Karpas-422 (cell line): ENCODE results near the gene ABCA13. TPM values are rescaled to one million over a fixed set of nuclear protein-coding genes. Genes with fewer than 3 reads are reported as not detected.

Experiments used
- DNase-seq: peaks from one replicate; pipeline ENCODE4 v3.0.0-alpha.2; 2015
- H2AFZ ChIP-seq: fragments of 200-600 bp; sonication (generic); 2 replicates; pipeline ENCODE4 v1.6.1; 2014; ENCODE audit warnings: antibody characterized with exemption, low read length, mixed read lengths
- H3K27ac ChIP-seq: fragments of 200-600 bp; sonication (generic); 2 replicates; pipeline ENCODE4 v1.5.1; 2014; ENCODE audit warnings: mild to moderate bottlenecking, low read length, moderate library complexity
- H3K27me3 ChIP-seq: fragments of 200-600 bp; sonication (generic); 2 replicates; pipeline ENCODE4 v1.6.1; 2014; ENCODE audit warnings: low read length, mixed read lengths
- H3K36me3 ChIP-seq: fragments of 200-600 bp; sonication (generic); 2 replicates; pipeline ENCODE4 v1.6.1; 2014; ENCODE audit warnings: low read length, mixed read lengths; ENCODE audit not compliant: insufficient read depth
- H3K4me1 ChIP-seq: fragments of 200-600 bp; sonication (generic); 2 replicates; pipeline ENCODE4 v1.6.1; 2014; ENCODE audit warnings: mild to moderate bottlenecking, low read length, mixed read lengths
- H3K4me2 ChIP-seq: fragments of 200-600 bp; sonication (generic); 2 replicates; pipeline ENCODE4 v1.6.1; 2014; ENCODE audit warnings: low read length, low read depth, mild to moderate bottlenecking; ENCODE audit not compliant: poor library complexity, severe bottlenecking
- H3K4me3 ChIP-seq: fragments of 200-600 bp; sonication (generic); 2 replicates; pipeline ENCODE4 v1.5.1; 2014; ENCODE audit warnings: mild to moderate bottlenecking, antibody characterized with exemption, low read length, mixed read lengths
- H3K79me2 ChIP-seq: fragments of 200-600 bp; sonication (generic); 2 replicates; pipeline ENCODE4 v1.6.1; 2014; ENCODE audit warnings: mild to moderate bottlenecking, low read length, mixed read lengths
- H3K9ac ChIP-seq: fragments of 200-600 bp; sonication (generic); 2 replicates; pipeline ENCODE4 v1.6.0; 2014; ENCODE audit warnings: low read length
- H3K9me2 ChIP-seq: fragments of 200-600 bp; sonication (generic), shearing (Covaris generic); replicated peaks from 2 replicates; pipeline ENCODE4 v1.6.0; 2014; ENCODE audit warnings: mild to moderate bottlenecking, low read length, moderate library complexity; ENCODE audit not compliant: insufficient read depth
- H3K9me3 ChIP-seq: fragments of 300-700, 200-600 bp; sonication (generic); 2 replicates; pipeline ENCODE4 v1.6.1; 2014; ENCODE audit warnings: low read length, mixed read lengths
- H4K20me1 ChIP-seq: fragments of 200-600 bp; sonication (generic); 2 replicates; pipeline ENCODE4 v1.6.1; 2014; ENCODE audit warnings: mild to moderate bottlenecking, antibody characterized with exemption, low read length, low read depth; ENCODE audit not compliant: insufficient read depth
- total RNA-seq: library from RNA; depleted of rRNA; stranded (reverse); fragments of >200 nt; shearing (Covaris generic); gene quantifications from 2 replicates; pipeline ENCODE4 v1.2.3, GENCODE V29; 2014; ENCODE audit warnings: low replicate concordance

Gene ABCA13
- total RNA-seq, 1 experiment from 2014 or later, result not detected

DNA sequence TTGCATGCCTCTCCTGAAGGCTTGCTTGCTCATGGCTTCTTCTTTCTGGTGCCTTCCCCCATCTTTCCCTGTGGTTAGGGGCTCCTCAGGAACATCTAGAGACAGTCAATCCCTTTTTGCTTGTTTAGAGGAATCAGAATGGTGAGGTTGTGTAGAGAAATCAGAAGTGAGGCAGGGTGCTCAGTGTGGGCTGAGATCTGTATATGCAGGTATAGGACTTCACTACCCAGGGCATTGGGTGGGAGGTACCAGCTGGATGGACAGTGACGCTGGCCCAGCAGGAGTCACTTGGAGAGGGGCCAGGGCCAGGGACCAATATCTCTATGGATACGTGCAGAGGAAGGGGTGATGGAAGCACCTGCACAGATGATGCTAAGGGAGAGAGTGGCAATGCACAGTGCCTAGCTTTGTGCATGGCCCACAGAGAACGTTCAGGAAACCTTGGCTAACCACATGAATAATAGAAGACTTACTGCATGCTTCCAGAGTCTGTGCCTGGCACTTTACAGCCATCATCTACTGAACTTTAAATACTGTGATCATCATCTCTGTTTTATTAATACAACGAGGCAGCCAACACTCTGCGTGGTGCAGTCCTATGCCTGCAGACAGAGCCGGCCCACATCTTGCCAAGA lies 255.2 kb downstream of the ABCA13 start:
- Histone ChIP-seq H3K4me3 (no peak overlapping the region), H3K9ac (no peak overlapping the region), H4K20me1 (no peaks in the 10 kb centered on the region), H3K27ac (no peak overlapping the region), H2AFZ (no peak overlapping the region), H3K4me2 (peak overlapping the region; percentile 79), H3K27me3 (no peaks in the 10 kb centered on the region), H3K79me2 (no peaks in the 10 kb centered on the region), H3K4me1 (peaks cover 31% of the 10 kb centered on the region), H3K9me3 (no peaks in the 10 kb centered on the region), H3K36me3 (no peaks in the 10 kb centered on the region), H3K9me2 (no peaks in the 10 kb centered on the region)
- no peak for DNase-seq

GRCh38 chr7:48426966-48427555 lies 255.8 kb downstream of the ABCA13 start:
- Histone ChIP-seq H3K27me3 (no peaks in the 10 kb centered on the region), H3K27ac (no peak overlapping the region), H4K20me1 (no peaks in the 10 kb centered on the region), H3K4me1 (peaks cover 31% of the 10 kb centered on the region), H3K4me2 (peak overlapping the region; percentile 79), H3K4me3 (peak overlapping the region; percentile 5; the same call in 1 of the 2 replicates), H2AFZ (no peak overlapping the region), H3K9me3 (no peaks in the 10 kb centered on the region), H3K36me3 (no peaks in the 10 kb centered on the region), H3K9me2 (no peaks in the 10 kb centered on the region), H3K79me2 (no peaks in the 10 kb centered on the region), H3K9ac (no peak overlapping the region)
- peak; percentile 71 for DNase-seq

- H3K36me3 ChIP-seq, result no peaks in the 10 kb centered on the region
- H3K9me2 ChIP-seq, result no peaks in the 10 kb centered on the region
- H2AFZ ChIP-seq, result no peak overlapping the region
- DNase-seq, result no peak
- H3K27ac ChIP-seq, result no peak overlapping the region
- no peaks in the 10 kb centered on the region for H3K27me3 ChIP-seq
- H3K9me3 ChIP-seq, result no peaks in the 10 kb centered on the region
- peaks cover 31% of the 10 kb centered on the region for H3K4me1 ChIP-seq
- H3K9ac ChIP-seq, result no peak overlapping the region
- H4K20me1 ChIP-seq, result no peaks in the 10 kb centered on the region
- peak overlapping the region; percentile 79 for H3K4me2 ChIP-seq
- H3K4me3 ChIP-seq, result peak overlapping the region; percentile 5; the same call in 1 of the 2 replicates
- H3K79me2 ChIP-seq, result no peaks in the 10 kb centered on the region
These were observed 256.4 kb downstream of the ABCA13 start for GRCh38 chr7:48427671-48428070.

DNA sequence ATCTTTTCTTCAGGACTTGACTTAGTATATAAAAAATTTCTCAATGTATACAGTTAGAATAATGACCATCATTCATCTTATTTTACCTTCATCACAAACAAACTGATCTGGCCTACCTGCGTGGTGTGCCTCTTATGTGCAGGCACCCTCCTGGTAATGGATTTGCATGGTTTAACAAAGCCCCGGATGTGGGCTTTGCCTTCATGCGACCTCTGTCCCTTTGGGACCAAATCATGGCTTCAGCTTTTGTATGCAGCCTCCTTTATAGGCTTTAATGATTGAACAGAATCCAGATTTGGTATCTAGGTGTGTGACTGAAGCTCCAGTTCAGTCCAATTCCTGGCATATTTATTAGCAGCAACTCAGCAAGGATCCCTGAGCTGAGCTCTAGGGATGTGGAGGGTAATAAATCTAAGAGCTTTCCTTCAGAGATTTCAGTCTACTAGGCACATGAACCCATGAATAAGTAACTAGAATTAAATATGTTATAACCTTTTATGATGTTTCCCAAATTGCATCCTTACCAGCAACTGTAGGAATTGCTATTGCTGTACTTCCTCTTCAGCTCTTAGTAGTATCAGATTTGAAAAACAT lies 256.9 kb downstream of the ABCA13 start:
- H3K9ac ChIP-seq, result no peak overlapping the region
- H3K4me1 ChIP-seq, result peaks cover 31% of the 10 kb centered on the region
- no peak overlapping the region for H2AFZ ChIP-seq
- no peaks in the 10 kb centered on the region for H3K27me3 ChIP-seq
- no peaks in the 10 kb centered on the region for H3K9me2 ChIP-seq
- H3K4me3 ChIP-seq, result peak overlapping the region; percentile 42; the same call in 1 of the 2 replicates
- H3K4me2 ChIP-seq, result peak overlapping the region; percentile 79
- H3K36me3 ChIP-seq, result no peaks in the 10 kb centered on the region
- H3K79me2 ChIP-seq, result no peaks in the 10 kb centered on the region
- no peak overlapping the region for H3K27ac ChIP-seq
- H4K20me1 ChIP-seq, result no peaks in the 10 kb centered on the region
- H3K9me3 ChIP-seq, result no peaks in the 10 kb centered on the region
- DNase-seq, result peak; percentile 87

DNA sequence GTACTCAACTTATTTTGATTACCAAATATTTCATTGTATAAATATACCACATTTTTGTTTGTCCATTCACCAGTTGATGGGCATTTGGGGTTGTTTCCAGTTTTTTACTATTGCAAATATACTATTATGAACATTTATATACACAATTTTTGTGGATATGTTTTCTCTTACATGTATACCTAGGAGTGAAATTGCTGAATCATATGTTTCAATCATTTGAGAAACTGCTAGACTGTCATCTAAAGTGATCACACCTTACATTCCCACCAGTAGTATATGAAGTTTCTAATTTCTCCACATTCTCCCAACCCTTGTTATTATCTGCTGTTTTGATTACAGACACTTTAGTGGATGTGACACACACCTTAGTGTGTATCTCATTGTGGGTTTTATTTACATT lies 257.9 kb downstream of the ABCA13 start:
- Histone ChIP-seq H3K79me2 (no peaks in the 10 kb centered on the region), H3K27ac (no peak overlapping the region), H3K4me2 (peak overlapping the region; percentile 79), H3K9me2 (no peaks in the 10 kb centered on the region), H3K9me3 (no peaks in the 10 kb centered on the region), H4K20me1 (no peaks in the 10 kb centered on the region), H3K9ac (no peak overlapping the region), H3K27me3 (no peaks in the 10 kb centered on the region), H3K36me3 (no peaks in the 10 kb centered on the region), H2AFZ (0 out of 2 replicates have a peak overlapping the region, but pooled peaks have one; percentile 23), H3K4me1 (peaks cover 33% of the 10 kb centered on the region), H3K4me3 (no peak overlapping the region)
- peak; percentile 19 for DNase-seq

DNA sequence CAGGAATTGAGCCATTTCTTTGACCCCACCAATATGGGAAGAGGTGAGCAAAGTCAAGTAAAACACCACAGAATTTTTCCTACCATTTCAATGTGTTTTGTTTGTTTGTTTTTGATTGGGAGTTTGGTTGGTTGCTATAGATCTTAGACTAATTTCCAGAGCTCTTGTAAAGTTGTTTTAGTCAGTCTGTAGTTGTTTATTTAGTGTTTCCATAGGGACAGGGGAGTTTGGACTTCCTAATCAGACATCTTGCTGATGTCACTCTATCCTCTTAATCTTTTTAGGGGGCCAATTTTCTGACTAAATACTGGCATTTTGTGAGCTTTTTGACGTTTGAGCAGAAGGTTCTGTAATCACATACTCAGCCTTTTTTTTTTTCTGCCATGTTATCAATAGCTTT lies 266.9 kb downstream of the ABCA13 start:
- H3K9ac ChIP-seq, result no peak overlapping the region

GRCh38 chr7:48441848-48442492 lies 270.7 kb downstream of the ABCA13 start:
- Histone ChIP-seq H3K27me3 (no peaks in the 10 kb centered on the region; the same call in 1 of the 2 replicates), H3K79me2 (no peaks in the 10 kb centered on the region), H3K4me2 (no peak overlapping the region), H3K9me3 (no peaks in the 10 kb centered on the region), H2AFZ (no peak overlapping the region), H3K27ac (no peak overlapping the region), H3K4me1 (peaks cover 17% of the 10 kb centered on the region), H3K4me3 (no peak overlapping the region), H4K20me1 (no peaks in the 10 kb centered on the region), H3K9ac (no peak overlapping the region), H3K9me2 (no peaks in the 10 kb centered on the region), H3K36me3 (no peaks in the 10 kb centered on the region)
- DNase-seq, result no peak

More for the DNA sequence above, 266.9 kb downstream of the ABCA13 start:
- no peak for DNase-seq
- H4K20me1 ChIP-seq, result no peaks in the 10 kb centered on the region
- no peak overlapping the region for H3K4me2 ChIP-seq
- no peaks in the 10 kb centered on the region for H3K9me3 ChIP-seq
- peaks cover 5% of the 10 kb centered on the region for H3K4me1 ChIP-seq
- no peaks in the 10 kb centered on the region for H3K79me2 ChIP-seq
- 0 out of 2 replicates have a peak, but pooled peaks cover 3% of the 10 kb centered on the region for H3K9me2 ChIP-seq
- no peaks in the 10 kb centered on the region for H3K36me3 ChIP-seq
- H3K27me3 ChIP-seq, result no peaks in the 10 kb centered on the region; the same call in 1 of the 2 replicates
- no peak overlapping the region for H3K4me3 ChIP-seq
- no peak overlapping the region for H3K27ac ChIP-seq
- no peak overlapping the region for H2AFZ ChIP-seq

DNA sequence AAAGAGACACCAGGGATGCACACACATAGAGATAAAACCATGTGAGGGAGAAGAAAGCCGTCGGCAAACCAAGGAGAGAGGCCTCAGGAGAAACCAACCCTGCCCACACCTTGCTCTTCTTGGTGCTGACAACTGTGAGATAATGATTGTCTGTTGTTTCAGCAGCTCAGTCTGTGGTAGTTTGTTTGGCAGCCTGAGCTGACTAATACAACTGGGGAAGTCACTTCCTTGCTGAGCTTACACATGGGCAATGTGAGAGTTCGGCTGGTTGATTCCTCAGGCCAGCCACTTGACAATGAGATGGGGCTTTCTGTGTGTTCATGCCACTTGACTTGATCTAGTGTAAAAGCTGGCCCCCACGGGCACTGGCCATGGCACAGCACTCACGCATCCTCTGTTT lies 271.8 kb downstream of the ABCA13 start:
- no peaks in the 10 kb centered on the region for H3K9me3 ChIP-seq
- no peak overlapping the region for H3K9ac ChIP-seq
- H3K27me3 ChIP-seq, result no peaks in the 10 kb centered on the region; the same call in 1 of the 2 replicates
- no peak overlapping the region for H3K4me2 ChIP-seq
- no peaks in the 10 kb centered on the region for H3K79me2 ChIP-seq
- no peaks in the 10 kb centered on the region for H4K20me1 ChIP-seq
- DNase-seq, result no peak
- no peaks in the 10 kb centered on the region for H3K9me2 ChIP-seq
- H3K4me1 ChIP-seq, result peaks cover 17% of the 10 kb centered on the region
- H3K27ac ChIP-seq, result no peak overlapping the region
- no peak overlapping the region for H2AFZ ChIP-seq
- H3K36me3 ChIP-seq, result no peaks in the 10 kb centered on the region
- H3K4me3 ChIP-seq, result no peak overlapping the region
